ENCODE measurements around the gene PTPRE. TPM values are rescaled to one million over a fixed set of nuclear protein-coding genes. Genes with fewer than 3 reads are reported as not detected.

Gene PTPRE
- total and polyA plus RNA-seq, 10 of the 15 experiments (the other 5 are each of a cell fraction or from before 2014, with no cell fraction given): 2.9 to 7.6 (median 5.8) TPM

DNA sequence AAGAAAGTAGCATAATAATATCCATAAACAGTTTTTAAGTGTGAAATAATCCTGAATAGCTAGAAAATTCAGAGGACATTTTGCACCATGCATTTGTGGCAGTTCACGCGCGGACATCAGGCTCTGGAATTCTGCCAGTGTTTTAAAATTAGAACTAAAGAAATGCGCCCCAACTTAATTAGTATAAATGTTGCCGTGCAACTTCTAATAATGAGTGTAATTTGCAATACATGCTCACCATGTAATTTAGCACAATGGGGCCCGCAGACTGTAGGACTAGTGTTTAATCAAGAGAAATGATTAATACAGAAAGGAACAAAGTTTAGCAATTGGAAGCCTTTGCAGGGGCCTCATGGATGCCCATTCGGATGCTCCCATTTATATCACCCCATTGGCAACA lies 96.6 kb downstream of the PTPRE start:
- SMC1A ChIA-PET (ENCODE audit: uncharacterized antibody, unreplicated experiment): no interaction called here
- H3K27ac ChIP-seq (ENCODE audit: control insufficient read depth, insufficient read depth): no peak overlapping the region
- in situ Hi-C loops (cut with MboI): no loop called here
- no peak overlapping the region for H3K4me2 ChIP-seq (ENCODE audit: control insufficient read depth, insufficient read depth)
- H3K79me2 ChIP-seq (ENCODE audit: control insufficient read depth, insufficient read depth, low read length): no peaks in the 10 kb centered on the region
- CTCF ChIA-PET: interaction anchor here (2.2 kb wide), 1 partner anchor 8 kb away, joined by 7 read pairs; no protein-coding TSS in a partner anchor
- WGBS (ENCODE audit: insufficient coverage, insufficient replicate concordance, low lambda C conversion rate, missing lambda C conversion rate): 57% methylated on average over 7 of the region's 7 CpGs
- FAIRE-seq: no peak
- H3K4me1 ChIP-seq (ENCODE audit: control insufficient read depth, insufficient read depth, low read length): no peaks in the 10 kb centered on the region
- no peaks in the 10 kb centered on the region; a peak in 2 of 4 replicates for H3K27me3 ChIP-seq (replicated peaks in 1 of 2; ENCODE audit: control insufficient read depth in 2 of 2, insufficient read depth in 2 of 2, low read length in 1 of 2)
- DNase-seq (ENCODE audit: low read depth, low spot score): no peak
- no peaks in the 10 kb centered on the region for H3K9me3 ChIP-seq (replicated peaks; ENCODE audit: control insufficient read depth, insufficient read depth, low read length)
- BruUV-seq (replicated peaks): no TSS peak
- H4K20me1 ChIP-seq (ENCODE audit: control insufficient read depth, insufficient read depth): no peaks in the 10 kb centered on the region
- no peak overlapping the region for H2AFZ ChIP-seq (ENCODE audit: control insufficient read depth, low read depth, low read length)
- no peak overlapping the region for H3K9ac ChIP-seq (ENCODE audit: control insufficient read depth, insufficient read depth, low read length)
- RAD21 ChIA-PET (ENCODE audit: unreplicated experiment): no interaction called here
- H3K4me3 ChIP-seq: no peak overlapping the region
- TF ChIP-seq, protein P1, sequence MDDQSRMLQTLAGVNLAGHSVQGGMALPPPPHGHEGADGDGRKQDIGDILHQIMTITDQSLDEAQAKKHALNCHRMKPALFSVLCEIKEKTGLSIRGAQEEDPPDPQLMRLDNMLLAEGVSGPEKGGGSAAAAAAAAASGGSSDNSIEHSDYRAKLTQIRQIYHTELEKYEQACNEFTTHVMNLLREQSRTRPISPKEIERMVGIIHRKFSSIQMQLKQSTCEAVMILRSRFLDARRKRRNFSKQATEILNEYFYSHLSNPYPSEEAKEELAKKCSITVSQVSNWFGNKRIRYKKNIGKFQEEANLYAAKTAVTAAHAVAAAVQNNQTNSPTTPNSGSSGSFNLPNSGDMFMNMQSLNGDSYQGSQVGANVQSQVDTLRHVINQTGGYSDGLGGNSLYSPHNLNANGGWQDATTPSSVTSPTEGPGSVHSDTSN (IDR thresholded peaks at IDR 0.05; ENCODE audit: insufficient replicate concordance, low read depth, low read length): no peak
- TF ChIP-seq SIX5 (IDR thresholded peaks at IDR 0.05; ENCODE audit: low read depth, low read length, severe bottlenecking) (no peak), EGR1 (IDR thresholded peaks at IDR 0.05; ENCODE audit: borderline replicate concordance in 1 of 2, low read depth in 2 of 2, low read length in 2 of 2) (no peak), MEF2B (IDR thresholded peaks at IDR 0.05; ENCODE audit: partially characterized antibody, poor library complexity, severe bottlenecking) (no peak), KDM1A (IDR thresholded peaks at IDR 0.05; ENCODE audit: borderline replicate concordance) (no peak), ZNF24 (IDR thresholded peaks at IDR 0.05) (no peak), SREBF2 (IDR thresholded peaks at IDR 0.05; ENCODE audit: low read length) (no peak), CREM (IDR thresholded peaks at IDR 0.05; ENCODE audit: low read depth) (no peak), ETV6 (conservative IDR thresholded peaks at IDR 0.05 in 1 of 2, IDR thresholded peaks at IDR 0.05 in 1 of 2; ENCODE audit: borderline replicate concordance in 1 of 2, low read depth in 1 of 2) (no peak)
- TF ChIP-seq, protein P2, sequence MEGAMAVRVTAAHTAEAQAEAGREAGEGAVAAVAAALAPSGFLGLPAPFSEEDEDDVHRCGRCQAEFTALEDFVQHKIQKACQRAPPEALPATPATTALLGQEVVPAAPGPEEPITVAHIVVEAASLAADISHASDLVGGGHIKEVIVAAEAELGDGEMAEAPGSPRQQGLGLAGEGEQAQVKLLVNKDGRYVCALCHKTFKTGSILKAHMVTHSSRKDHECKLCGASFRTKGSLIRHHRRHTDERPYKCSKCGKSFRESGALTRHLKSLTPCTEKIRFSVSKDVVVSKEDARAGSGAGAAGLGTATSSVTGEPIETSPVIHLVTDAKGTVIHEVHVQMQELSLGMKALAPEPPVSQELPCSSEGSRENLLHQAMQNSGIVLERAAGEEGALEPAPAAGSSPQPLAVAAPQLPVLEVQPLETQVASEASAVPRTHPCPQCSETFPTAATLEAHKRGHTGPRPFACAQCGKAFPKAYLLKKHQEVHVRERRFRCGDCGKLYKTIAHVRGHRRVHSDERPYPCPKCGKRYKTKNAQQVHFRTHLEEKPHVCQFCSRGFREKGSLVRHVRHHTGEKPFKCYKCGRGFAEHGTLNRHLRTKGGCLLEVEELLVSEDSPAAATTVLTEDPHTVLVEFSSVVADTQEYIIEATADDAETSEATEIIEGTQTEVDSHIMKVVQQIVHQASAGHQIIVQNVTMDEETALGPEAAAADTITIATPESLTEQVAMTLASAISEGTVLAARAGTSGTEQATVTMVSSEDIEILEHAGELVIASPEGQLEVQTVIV (IDR thresholded peaks at IDR 0.05; ENCODE audit: borderline replicate concordance, partially characterized antibody): no peak
- TF ChIP-seq, protein P3, sequence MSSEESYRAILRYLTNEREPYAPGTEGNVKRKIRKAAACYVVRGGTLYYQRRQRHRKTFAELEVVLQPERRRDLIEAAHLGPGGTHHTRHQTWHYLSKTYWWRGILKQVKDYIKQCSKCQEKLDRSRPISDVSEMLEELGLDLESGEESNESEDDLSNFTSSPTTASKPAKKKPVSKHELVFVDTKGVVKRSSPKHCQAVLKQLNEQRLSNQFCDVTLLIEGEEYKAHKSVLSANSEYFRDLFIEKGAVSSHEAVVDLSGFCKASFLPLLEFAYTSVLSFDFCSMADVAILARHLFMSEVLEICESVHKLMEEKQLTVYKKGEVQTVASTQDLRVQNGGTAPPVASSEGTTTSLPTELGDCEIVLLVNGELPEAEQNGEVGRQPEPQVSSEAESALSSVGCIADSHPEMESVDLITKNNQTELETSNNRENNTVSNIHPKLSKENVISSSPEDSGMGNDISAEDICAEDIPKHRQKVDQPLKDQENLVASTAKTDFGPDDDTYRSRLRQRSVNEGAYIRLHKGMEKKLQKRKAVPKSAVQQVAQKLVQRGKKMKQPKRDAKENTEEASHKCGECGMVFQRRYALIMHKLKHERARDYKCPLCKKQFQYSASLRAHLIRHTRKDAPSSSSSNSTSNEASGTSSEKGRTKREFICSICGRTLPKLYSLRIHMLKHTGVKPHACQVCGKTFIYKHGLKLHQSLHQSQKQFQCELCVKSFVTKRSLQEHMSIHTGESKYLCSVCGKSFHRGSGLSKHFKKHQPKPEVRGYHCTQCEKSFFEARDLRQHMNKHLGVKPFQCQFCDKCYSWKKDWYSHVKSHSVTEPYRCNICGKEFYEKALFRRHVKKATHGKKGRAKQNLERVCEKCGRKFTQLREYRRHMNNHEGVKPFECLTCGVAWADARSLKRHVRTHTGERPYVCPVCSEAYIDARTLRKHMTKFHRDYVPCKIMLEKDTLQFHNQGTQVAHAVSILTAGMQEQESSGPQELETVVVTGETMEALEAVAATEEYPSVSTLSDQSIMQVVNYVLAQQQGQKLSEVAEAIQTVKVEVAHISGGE (CRISPR knock-in tag; IDR thresholded peaks at IDR 0.05): no peak
- POLR2A ChIA-PET: no interaction called here
- ATAC-seq: no peak
- intact Hi-C loops (cut with micrococcal nuclease; ENCODE audit: unreplicated experiment): no loop called here
- H3K36me3 ChIP-seq (ENCODE audit: control insufficient read depth in 2 of 2, insufficient read depth in 2 of 2, low read length in 1 of 2): no peaks in the 10 kb centered on the region
